NCI-H2081 (cell line): ENCODE measurements around the gene SMYD3.
"Not testable (repeated sequence)": the region's sequence is repeated elsewhere in the genome, so short reads cannot be mapped to it uniquely, and the experiment has no call there.

ENCODE experiments used
- DNase-seq, 2 experiments: peaks; one replicate each; lab custom pipeline; 2025; lab: John Stamatoyannopoulos, UW

The SMYD3 gene

GRCh38 chr1:245802941-245803665 lies 704.0 kb downstream of the SMYD3 start:
- DNase-seq: no peak

DNA sequence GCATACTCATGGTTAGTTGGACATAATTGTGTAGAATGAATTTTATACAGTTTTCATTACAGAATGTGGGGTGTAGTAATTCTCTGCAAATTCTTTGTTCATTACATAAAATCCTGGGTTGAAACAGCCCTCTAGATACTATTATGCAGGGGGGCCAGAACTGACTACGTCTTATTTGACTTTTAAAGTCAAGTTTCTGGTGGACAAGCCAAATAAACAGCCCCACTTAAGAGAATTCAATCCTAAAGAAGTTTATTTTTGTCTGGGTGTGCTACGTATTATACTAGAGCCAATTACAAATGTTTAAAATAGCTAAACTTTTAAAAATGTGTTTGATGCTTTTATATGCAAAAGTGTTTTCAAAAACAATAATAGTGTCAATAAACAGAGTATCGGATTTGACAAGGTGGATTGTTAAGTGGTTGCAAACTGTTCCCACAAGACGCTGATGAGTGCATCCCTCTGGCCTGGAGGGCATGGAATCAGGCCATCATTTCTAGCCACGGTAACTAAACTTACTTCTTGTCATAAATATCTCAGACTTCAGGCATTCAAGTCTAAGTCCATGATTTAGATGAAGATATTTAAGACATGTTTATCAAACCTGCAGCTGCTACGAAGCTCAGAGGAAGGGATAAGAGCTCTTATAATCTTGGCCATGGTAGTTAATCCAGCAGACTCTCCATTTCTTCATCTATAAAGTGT lies 706.0 kb downstream of the SMYD3 start:
- DNase-seq: no peak

DNA sequence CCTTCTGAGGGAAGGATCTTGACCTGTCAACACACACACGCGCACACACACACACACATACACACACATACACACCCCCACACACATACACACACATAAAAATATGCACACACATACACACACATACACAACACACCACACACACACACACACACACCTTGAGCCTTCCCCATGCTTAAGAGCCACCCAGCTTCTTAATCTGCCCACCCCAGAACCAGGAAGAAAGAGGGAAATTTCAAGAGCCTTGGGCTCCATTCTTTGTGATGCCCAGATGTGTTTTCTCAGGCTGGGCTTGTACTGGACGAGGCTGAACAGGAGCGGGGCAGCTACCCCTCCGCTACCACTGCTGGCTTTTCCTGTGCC lies 708.7 kb downstream of the SMYD3 start:
- no peak for DNase-seq

- no peak for DNase-seq
Observed at GRCh38 chr1:245797592-245798348, 709.3 kb downstream of the SMYD3 start.

DNA sequence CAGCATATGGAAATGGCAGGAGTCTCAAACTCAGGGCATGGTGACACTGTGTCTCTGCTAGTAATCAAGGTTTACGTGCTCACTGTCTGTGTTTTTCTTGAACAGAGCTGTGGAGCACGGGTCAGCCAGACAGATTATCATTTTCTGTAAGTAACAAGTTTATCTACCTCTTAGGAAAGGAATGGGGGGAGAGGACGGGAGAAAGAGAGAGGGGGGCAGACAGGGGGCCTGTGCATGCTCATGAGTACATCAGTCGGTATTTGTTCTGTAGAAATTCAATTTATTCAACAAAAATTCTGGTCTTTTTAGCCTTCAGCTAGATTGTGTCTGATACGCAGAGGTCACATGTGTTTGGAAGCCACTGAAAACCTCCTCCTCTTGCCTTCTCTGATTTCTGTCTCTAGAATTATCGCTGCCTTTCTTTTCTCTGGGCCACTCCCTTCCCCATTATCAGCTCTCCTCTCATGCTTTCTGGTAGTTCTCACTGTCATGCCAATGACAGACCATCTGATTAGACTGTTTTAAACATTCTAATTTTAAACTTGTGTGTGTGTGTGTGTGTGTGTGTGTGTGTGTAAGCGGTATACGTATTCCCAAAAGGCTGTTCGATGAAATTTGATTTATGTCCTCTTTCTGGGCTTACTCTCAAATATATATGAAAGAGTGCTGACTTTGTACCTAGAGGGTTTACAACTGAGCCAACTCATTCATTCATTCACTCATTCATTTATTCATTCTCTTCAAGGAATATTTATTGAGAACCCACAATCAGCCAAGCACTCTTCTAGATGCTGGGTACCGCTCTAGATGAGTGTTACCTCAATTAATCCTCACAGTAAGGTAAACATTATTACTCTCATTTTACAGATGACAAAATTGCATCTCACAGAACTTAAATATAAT lies 715.4 kb downstream of the SMYD3 start:
- no peak for DNase-seq

DNA sequence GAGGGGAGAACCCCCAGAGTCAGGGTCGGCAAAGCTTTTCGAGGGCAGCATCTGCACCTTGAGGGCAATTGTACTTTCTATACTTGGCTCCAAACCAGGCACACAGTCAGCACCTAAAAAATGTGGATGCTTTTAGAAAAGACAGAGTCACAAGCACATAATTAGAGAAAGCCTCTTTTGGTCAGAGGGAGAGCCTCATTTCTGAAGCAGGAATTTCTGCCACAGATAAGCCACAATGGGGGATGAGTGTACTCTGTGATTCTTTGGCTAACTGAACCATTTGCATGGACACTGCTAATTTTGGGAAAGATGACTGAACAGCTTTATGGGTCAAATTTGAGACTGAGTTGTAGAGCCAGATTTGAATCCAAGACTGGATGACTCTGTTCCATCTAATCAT lies 716.6 kb downstream of the SMYD3 start:
- DNase-seq: no peak

DNA sequence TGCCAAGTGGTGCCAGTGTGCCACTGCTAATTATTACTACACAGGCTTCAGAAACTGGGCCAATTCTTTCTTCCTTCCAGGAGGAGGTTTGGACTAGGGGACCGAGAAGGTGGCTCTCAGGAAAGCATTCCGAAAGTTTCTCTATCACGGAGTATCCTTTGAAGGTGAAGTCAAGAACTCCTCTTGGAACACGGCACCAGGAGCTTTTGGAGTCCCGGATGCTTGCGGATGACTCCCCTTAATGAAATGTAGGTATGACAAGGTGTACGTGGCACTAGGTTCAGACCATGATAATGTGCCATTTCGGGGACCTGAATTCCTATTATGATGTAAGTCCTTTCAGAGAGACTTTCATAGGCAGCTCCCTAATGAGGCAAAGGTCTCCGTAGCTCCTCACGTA lies 718.2 kb downstream of the SMYD3 start:
- DNase-seq: no peak

GRCh38 chr1:245788269-245788668 lies 718.8 kb downstream of the SMYD3 start:
- no peak for DNase-seq

DNA sequence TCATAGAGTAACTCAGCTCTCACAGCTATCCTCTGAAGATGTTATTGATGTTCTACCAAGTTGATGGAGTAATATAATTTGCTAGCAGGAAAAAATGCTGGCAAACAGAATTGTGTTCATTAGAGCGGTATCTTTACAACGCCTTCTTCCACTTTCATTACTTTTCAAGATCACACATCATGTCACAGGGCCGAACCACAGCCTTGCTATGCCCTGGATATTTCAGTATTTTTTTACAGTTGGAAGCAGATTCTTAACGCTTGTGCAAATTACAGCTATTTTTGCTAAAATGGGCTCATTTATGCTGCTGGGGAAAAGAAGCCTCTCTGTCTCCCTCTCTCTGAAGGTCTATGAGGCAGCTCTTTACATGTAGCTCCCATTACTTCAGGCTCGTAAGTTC lies 720.1 kb downstream of the SMYD3 start:
- DNase-seq: no peak

- no peak for DNase-seq
Observed at GRCh38 chr1:245779797-245780755, 727.0 kb downstream of the SMYD3 start.

- no peak for DNase-seq
Observed at GRCh38 chr1:245777752-245778151, 729.3 kb downstream of the SMYD3 start.

DNA sequence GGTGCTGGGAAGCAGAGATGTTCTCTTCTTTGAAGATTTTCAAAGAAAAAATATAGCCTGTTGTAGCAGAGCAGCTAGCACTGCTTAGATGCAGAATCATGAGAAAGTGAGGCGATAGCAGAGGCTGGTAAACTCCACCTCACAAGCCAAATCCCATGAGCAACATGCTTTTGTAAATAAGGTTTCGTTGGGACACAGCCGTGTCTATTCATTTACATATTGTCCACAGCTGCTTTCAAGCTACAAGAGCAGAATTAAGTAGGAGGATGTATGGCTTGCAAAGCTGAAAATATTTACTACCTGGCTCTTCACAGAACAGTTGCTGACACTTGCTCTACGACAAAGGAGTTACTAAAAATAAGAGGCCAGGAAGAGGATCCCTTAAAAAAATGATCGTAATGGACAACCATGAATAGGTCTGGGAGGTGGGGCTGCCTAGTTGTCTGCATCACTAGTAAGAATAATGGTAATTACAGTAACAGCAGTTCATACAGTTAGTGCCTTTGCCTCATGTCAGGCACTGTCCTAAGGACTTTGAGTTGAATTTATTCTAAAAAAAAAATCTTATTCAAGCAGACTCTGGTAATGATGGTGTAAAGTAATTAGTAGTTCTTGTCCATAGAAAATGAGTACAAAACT lies 730.3 kb downstream of the SMYD3 start:
- no peak for DNase-seq

DNA sequence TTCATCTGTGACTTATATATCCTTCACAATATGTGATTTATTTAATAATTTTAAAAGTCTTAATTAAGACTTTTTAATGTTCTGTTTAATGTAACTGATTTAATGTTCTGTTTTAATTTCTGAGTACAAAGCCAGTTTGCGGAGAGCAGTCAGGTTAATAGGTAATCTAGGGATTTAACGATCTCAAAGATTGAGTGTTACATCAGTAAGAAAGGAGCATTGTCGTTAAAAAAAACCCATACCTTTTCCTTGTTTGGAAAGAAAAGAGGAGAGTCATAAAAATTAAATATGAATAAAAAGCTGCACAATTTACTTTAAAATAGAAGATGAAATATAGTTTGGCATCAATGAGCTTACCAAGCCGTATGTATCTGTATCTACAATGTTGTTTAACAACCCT lies 730.9 kb downstream of the SMYD3 start:
- no peak for DNase-seq

- DNase-seq: not testable (repeated sequence)
Observed at GRCh38 chr1:245774931-245775330, 732.1 kb downstream of the SMYD3 start.

DNA sequence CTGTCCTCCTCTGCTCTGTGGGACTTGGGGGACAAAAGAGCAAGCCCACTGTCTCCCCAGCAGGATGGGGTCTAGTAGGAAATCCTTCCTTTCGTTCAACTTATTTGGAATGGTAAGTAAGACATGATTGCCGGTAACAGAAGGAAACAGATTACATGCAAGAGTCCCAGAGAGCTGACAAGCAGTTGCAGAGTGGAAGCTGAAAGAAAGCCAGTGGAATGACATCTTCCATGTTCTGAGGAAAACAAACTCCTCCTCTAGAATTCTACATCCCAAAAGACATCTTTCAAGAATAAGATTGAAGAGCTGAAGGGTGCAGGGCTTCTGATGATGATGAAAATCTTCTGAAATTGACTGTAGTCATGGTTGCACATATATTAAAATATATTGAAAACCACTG lies 732.9 kb downstream of the SMYD3 start:
- no peak for DNase-seq

GRCh38 chr1:245773344-245773743 lies 733.7 kb downstream of the SMYD3 start:
- DNase-seq: no peak

GRCh38 chr1:245772739-245773138 lies 734.3 kb downstream of the SMYD3 start:
- no peak for DNase-seq

DNA sequence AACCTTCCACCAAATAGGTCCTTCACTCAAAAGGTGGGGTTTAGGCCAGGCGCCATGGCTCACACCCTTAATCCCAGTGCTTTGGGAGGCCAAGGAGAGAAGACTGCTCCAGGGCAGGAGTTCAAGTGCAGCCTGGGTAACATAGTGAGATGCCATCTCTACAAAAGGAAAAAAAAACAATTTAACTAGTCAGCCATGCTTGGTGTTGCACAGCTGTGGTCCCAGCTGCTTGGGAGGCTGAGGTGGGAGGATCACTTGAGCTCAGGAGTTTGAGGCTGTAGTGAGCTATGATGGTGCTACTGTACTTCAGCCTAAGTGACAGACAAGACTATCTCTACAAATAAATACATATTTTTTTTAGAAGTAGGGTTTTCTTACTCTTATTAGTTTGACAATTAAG lies 734.8 kb downstream of the SMYD3 start:
- DNase-seq: no peak

DNA sequence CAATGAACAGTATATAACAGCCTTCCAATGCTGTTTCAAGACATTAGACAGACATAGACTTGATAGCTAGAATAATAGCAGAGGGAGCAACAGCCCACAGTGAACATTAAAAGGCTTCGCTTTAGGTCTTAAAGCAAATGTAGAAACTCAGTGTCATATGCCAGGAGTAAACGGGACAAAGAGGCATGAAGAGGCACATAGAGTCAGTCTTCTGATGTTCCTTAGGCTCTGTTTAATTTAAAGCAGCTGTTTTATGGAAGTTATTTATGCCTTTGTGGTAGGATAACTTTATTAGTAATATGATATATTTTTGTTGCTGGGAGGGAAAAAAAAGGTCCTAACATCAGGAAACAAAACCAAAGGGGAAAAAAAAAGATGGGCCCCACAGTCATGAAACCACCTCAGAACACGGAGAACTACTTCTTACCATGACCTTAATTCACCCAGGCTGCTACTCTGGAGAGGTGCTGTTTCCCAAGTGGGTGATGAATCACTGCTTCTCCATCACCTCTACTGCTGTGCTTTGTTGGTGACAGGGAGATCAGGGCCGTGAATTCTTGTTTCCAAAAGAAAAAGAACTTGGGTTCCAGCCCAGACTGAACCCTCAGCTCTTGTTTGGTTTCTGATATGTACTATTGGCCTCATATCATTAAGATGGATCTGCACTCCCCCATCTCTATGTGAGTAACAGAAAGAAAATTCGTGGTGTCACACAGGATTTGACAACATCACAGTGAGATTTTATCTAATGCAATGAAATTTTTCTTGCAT lies 735.4 kb downstream of the SMYD3 start:
- DNase-seq: no peak

GRCh38 chr1:245770156-245770555 lies 736.9 kb downstream of the SMYD3 start:
- DNase-seq: no peak
